SH-SY5Y (cell line): ENCODE measurements around the gene RIC3.

ENCODE experiments used
- GATA2 ChIP-seq: IDR thresholded peaks from 2 replicates; pipeline ENCODE4 v1.6.1; 2011; ENCODE audit warnings: mild to moderate bottlenecking, low read depth, low read length
- GATA3 ChIP-seq: IDR thresholded peaks from 2 replicates; pipeline ENCODE4 v1.6.1; 2011; ENCODE audit warnings: low read depth, mild to moderate bottlenecking, low read length, moderate library complexity

GRCh38 chr11:8217926-8218325 is 49.1 kb upstream of the RIC3 start:
- TF ChIP-seq GATA3: no peak
- TF ChIP-seq GATA2: no peak
